Head of caudate nucleus (tissue), 42 donors: Measurements from ENCODE around the gene CNOT1.

ENCODE experiments used
- DNase-seq, 42 donors: peaks; one replicate each; pipeline versions ENCODE4 v3.0.0 to v3.0.0-alpha.2; 2020 to 2021; ENCODE audit warnings: mixed read lengths in 7 of 42
- intact Hi-C: fragments of 100-400 bp; cut with DNase I; formaldehyde crosslinking; loops from one replicate; pipeline ENCODE4 v1.15.0; 2022

Gene CNOT1

GRCh38 chr16:58508671-58509251 is 120.9 kb downstream of the CNOT1 start:
- intact Hi-C loops = no loop called here
- DNase-seq = peak in 3 of 42 donors; percentile 22 to 29 (median 28)

- intact Hi-C loops = no loop called here
- peak in 2 of 42 donors; percentile 23 to 27 for DNase-seq
Observed at GRCh38 chr16:58507963-58508670, 121.5 kb downstream of the CNOT1 start.

- DNase-seq = peak in 5 of 42 donors; percentile 5 to 40 (median 24)
- intact Hi-C loops = no loop called here
Observed at GRCh38 chr16:58507195-58507962, 122.2 kb downstream of the CNOT1 start.

DNA sequence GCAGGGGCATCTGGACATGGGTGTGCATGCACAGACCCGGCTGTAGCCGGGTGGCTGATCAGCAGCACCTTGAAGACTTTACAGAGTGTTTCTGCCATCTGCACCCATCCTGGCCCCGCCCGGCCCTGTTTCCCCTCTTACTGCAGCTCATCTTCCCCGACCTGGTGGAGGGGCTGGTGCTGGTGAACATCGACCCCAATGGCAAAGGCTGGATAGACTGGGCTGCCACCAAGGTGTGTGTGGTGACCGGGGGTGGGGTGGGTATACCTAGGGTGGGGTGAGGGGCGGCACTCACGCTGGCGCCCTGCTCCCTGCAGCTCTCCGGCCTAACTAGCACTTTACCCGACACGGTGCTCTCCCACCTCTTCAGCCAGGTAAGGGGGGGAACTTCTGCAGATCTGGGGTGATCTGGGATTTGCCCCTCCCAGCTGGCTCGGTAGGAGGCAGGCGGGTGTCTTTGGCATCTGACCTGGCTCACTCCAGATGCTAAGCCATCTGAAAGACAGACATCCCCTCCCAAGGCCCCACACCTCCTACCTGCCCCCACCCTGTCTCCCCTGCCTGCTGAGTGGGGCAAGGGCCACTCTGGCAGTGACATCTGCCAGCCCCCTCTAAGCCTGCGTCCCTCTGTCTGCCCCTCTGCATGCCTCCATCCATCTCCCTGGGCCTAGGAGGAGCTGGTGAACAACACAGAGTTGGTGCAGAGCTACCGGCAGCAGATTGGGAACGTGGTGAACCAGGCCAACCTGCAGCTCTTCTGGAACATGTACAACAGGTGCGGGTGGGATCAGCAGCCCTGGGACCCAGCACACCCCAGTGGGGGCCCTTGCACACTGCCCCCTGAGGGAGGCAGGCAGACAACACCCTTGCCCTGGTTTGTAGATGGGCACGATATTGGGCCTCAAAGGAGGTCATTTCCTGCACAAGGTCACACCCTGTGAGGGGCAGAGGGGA is 123.1 kb downstream of the CNOT1 start:
- intact Hi-C loops = no loop called here
- peak in 10 of 42 donors; percentile 3 to 38 (median 18) for DNase-seq

DNA sequence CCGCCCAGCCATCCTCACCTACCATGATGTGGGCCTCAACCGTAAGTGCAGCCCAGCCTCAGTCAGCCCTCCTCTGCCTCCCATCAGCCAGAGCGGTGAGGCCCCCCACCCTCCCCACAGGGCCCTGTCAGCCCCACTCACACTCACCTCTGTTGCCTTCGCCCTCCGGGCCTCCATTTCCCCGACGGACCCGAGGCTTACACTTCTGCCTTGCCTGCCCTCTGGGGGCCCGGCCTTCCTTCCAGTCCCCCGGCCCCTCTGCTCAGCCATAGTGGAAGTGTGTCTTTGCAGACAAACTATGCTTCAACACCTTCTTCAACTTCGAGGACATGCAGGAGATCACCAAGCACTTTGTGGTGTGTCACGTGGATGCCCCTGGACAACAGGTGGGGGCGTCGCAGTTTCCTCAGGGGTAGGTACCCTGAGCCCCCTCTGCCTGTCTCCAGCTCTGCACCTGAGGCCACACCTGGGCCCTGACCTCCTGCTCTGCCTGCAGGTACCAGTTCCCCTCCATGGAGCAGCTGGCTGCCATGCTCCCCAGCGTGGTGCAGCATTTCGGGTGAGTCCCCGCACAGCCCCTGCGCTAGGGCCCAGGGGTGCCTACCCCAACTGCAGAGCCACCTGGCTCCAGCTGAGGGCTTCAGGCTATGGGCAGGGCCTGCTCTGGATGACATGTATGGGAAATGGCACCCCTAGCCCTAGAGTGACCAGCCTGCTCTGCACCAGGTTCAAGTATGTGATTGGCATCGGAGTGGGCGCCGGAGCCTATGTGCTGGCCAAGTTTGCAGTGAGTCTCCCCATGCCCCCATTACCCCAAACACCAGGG is 125.5 kb downstream of the CNOT1 start:
- DNase-seq = peak in 8 of 42 donors; percentile 6 to 29 (median 22)
- intact Hi-C loops = no loop called here

DNA sequence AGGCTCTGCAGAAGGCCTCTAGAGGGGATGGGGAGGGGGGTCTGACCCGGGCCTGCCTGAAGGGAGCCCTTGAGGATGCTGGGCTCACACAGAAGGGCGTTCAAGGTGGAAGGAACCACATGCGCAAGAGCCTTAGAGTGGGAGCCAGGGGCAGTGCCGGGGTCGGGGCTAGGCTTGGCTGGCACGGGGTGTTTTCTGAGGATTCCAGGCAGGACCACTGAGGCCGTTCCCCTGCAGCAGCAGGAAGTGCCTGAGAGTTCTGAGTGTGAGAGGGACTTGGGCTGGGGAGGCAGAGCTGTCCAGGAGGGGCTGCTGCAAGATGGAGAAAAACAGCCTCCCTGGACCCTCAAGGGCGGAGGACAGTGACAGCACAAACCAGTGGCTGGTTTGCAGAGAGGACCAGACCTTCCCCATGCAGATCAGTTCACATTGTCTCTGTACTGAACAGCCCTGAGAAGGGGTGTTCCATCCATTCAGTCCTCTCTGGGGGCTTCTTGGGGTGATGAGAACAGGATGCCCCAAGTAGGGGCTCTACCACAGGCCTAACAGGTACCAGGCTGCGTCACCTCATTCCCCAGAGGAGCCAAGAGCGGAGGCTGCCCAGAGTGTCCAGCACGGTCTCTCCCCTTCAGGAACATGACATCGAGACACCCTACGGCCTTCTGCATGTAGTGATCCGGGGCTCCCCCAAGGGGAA is 126.3 kb downstream of the CNOT1 start:
- intact Hi-C loops = no loop called here
- DNase-seq = peak in 7 of 42 donors; percentile 6 to 31 (median 20)

- intact Hi-C loops = no loop called here
- DNase-seq = peak in 8 of 42 donors; percentile 2 to 32 (median 14)
Observed at GRCh38 chr16:58502217-58502921, 127.3 kb downstream of the CNOT1 start.

DNA sequence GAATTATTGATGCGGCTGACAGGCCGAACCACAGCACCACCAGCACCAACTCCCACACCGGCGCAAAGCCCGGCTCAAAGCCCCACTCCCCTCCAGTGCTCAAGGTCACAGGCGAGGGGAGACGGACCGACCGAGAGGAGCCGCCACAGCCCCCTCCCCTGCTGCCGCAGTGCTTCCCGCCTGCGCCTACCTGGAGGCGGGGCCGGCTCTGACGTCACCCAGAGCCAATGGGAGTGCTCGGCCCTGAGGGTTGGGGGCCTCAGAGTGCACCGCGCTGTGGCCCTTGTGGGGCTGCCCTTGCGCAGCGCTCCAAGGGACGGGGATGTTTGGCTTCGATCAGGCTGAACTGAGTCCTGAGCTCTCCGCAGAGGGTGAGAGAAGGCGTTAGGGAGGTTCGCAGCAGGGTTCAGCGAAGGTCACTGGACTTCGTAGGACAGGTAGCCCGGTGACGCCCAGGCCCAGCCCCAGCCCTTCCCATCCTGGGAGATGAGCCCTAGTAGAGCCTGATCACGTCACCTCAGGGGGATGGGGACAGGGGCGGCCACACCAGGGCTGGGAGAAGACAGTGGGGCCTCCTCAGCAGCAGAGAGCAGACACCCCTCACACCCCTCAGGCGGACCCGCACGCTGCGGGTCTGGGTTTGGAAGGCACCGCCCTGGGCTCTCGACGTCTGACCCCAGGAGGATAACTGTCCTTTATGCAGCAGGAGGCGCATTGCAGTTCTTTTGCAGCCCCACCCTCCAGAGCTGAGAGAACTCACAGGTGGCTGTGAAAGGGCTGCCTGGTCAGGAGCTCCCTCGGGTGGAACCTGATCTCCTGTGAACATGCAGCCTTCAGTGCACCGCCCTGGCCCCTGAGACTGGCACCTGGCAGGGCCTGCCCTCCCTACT is 128.1 kb downstream of the CNOT1 start:
- peak; percentile 26 to 90 (median 76) for DNase-seq
- intact Hi-C loops = no loop called here

- intact Hi-C loops = no loop called here
- DNase-seq = peak in 16 of 42 donors; percentile 21 to 63 (median 46)
Observed at GRCh38 chr16:58500430-58501241, 129.0 kb downstream of the CNOT1 start.

DNA sequence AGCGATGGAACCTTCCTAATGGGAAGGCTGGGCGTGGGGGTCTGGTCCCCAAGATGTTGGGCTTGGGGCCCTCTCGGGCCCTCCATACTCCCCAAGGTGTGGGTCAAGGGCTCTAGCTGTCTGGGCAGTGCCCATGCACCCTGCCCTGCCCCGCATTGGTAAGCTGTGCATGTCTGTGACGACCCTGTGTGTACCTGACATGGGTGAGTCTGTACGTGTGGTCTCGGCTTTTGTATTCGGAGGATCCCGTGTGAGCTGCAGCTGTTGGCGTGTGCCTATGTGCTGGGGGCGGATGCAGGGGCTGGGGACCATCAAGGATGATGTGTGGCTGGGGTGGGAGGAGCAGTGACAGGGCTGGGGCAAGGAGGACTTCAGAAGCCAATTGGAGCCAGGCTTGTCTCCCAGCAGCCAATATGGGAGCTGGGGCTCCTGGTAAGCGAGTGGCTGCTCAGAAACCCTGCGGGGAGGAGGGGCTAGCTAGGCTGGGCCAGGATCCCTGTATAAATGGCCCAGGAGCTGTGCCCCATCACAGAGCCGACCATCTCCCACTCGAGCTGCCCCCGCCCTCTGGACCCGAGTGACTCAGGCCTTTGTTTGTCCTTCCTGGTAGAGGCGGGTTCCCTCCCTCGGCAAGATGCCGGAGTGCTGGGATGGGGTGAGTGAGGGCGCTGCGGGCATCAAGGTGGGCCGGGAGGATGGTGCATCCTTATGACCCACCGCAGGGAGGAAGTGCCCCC is 129.8 kb downstream of the CNOT1 start, which contains the start of gene NDRG4:
TSS of gene NDRG4 (plus strand) at position 529 of the 737 bp plus-strand sequence. CDS start at position 635, 106 bp downstream.
- peak; percentile 82 to 99 (median 94) for DNase-seq
- intact Hi-C loops = loop anchor here (5.0 kb wide), 1 partner anchor 107 kb away; the partner anchor contains the start of gene GINS3

DNA sequence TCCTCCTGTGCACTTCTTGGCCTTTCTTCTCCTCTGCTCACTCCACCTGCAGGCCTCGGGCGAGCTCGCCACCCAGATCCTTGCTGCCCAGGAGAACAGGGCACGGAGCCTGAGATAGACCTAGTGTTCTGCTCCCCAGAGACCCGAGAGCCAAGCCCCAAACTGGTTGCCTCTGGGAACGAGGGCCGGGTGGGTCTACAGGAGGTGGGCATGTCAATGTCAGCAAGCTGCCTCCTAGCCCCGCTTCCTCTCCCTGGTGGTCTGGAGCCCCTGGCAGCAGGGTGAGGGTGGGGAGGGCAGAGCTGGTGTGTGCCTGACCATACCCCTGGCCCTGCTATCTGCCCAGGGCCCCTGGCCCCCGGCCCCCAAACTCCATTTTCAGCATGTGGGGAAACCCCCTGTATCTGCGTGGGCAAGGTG is 130.5 kb downstream of the CNOT1 start:
- intact Hi-C loops = loop anchor here (5.0 kb wide), 1 partner anchor 107 kb away; the partner anchor contains the start of gene GINS3
- peak in 3 of 42 donors; percentile 13 to 36 (median 35) for DNase-seq

- intact Hi-C loops = loop anchor here (5.0 kb wide), 1 partner anchor 106 kb away; the partner anchor contains the start of gene GINS3
- DNase-seq = peak in 3 of 42 donors; percentile 3 to 30 (median 23)
Observed at GRCh38 chr16:58498341-58499091, 131.1 kb downstream of the CNOT1 start.

DNA sequence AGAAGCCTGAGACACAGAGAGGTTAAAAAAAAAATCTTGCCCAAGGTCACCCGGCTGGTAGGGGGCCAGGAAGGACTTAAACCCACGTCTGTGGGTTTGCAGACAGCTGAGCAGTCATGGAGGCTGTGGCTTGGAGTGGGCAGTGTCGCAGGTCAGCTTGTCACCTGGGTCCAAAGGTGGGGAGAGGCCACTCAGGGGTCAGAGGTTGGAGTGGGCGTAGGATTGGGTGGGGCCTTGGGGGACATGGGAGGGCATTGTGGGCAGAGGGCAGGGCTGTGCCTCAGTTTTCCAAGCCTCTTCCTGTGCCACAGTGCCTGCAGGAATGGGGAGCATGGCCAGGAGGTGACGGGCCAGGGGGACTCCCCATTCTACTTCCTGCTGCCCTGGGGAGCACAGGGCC is 131.7 kb downstream of the CNOT1 start:
- intact Hi-C loops = loop anchor here (5.0 kb wide), 1 partner anchor 106 kb away; the partner anchor contains the start of gene GINS3
- DNase-seq = peak in 3 of 42 donors; percentile 1 to 21 (median 18)
